Liver (tissue), 3 donors: Measurements from ENCODE around the gene TRIOBP.

Experiments
- JUND ChIP-seq, 2 donors: IDR thresholded peaks; 2 replicates each; pipeline ENCODE4 v1.6.1; 2016; ENCODE audit warnings: antibody characterized with exemption in 2 of 2
- RAD21 ChIP-seq, 2 donors: IDR thresholded peaks; 2 replicates each; pipeline ENCODE4 v1.6.1; 2016; ENCODE audit warnings: antibody characterized with exemption in 2 of 2, mild to moderate bottlenecking in 2 of 2
- SP1 ChIP-seq: IDR thresholded peaks from 2 replicates; pipeline ENCODE4 v1.6.1; 2018; ENCODE audit warnings: antibody characterized with exemption, mild to moderate bottlenecking
- TAF1 ChIP-seq: conservative IDR thresholded peaks from 2 replicates; pipeline ENCODE4 v1.6.1; 2016; ENCODE audit warnings: antibody characterized with exemption, mild to moderate bottlenecking
- TF ChIP-seq, protein P1 (sequence below): fragments of 150-350 bp; IDR thresholded peaks from 2 replicates; pipeline ENCODE4 v1.5.1; 2017; ENCODE audit warnings: improper control_type of control experiment, low read depth, low read length; ENCODE audit not compliant: missing input control
- donor health status: healthy.
- donor health status: healthy.

DNA sequence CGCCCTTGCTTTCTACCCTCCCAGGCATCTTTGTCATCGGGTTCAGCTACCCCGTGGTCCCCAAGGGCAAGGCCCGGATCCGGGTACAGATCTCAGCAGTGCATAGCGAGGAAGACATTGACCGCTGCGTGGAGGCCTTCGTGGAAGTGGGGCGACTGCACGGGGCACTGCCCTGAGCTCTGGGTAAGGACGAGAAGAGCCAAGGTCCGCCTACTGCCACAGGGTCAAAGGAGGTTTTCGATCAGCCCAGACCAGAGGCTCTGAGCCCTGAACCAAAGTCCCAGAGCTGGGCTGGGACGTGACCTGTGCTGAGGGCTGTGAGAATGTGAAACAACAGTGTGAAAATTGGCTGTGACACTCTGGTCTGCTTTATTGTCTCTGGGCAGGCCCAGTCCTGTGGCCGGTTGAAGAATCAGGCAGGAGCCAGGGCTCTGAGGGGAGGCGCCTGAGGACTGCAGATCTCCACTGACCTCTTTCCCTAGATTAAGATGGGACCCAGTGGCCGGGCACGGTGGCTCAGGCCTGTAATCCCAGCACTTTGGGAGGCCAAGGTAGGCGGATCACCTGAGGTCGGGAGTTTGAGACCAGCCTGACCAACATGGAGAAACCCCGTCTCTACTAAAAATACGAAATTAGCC lies 119.8 kb downstream of the TRIOBP start:
- TF ChIP-seq TAF1: no peak
- TF ChIP-seq, protein P1, sequence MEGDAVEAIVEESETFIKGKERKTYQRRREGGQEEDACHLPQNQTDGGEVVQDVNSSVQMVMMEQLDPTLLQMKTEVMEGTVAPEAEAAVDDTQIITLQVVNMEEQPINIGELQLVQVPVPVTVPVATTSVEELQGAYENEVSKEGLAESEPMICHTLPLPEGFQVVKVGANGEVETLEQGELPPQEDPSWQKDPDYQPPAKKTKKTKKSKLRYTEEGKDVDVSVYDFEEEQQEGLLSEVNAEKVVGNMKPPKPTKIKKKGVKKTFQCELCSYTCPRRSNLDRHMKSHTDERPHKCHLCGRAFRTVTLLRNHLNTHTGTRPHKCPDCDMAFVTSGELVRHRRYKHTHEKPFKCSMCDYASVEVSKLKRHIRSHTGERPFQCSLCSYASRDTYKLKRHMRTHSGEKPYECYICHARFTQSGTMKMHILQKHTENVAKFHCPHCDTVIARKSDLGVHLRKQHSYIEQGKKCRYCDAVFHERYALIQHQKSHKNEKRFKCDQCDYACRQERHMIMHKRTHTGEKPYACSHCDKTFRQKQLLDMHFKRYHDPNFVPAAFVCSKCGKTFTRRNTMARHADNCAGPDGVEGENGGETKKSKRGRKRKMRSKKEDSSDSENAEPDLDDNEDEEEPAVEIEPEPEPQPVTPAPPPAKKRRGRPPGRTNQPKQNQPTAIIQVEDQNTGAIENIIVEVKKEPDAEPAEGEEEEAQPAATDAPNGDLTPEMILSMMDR: no peak
- peak; percentile 83 for TF ChIP-seq SP1
- peak; percentile 28 to 51 for TF ChIP-seq RAD21 (IDR thresholded peaks at IDR 0.05)
- TF ChIP-seq JUND (IDR thresholded peaks at IDR 0.05): peak in 1 of 2 donors; percentile 54
